ENCODE data around the gene ZNF496. TPM values are rescaled to one million over a fixed set of nuclear protein-coding genes. Genes with fewer than 3 reads are reported as not detected.
"Not testable (repeated sequence)": the region's sequence is repeated elsewhere in the genome, so short reads cannot be mapped to it uniquely, and the experiment has no call there.

Gene ZNF496
- total RNA-seq, 1 donor from 2014 or later = 17.2 TPM

GRCh38 chr1:247294282-247294681 is 37.4 kb downstream of the ZNF496 start:
- DNase-seq (ENCODE audit: low read depth in 2 of 2) = no peak

- no peak for DNase-seq (ENCODE audit: low read depth in 2 of 2)
Observed at GRCh38 chr1:247293047-247293446, 38.6 kb downstream of the ZNF496 start.

- no peak for DNase-seq (ENCODE audit: low read depth in 2 of 2)
Observed at GRCh38 chr1:247291833-247292561, 39.7 kb downstream of the ZNF496 start.

GRCh38 chr1:247291161-247291560 is 40.5 kb downstream of the ZNF496 start:
- DNase-seq (ENCODE audit: low read depth in 2 of 2) = no peak

GRCh38 chr1:247290576-247290975 is 41.1 kb downstream of the ZNF496 start:
- no peak for DNase-seq (ENCODE audit: low read depth in 2 of 2)

GRCh38 chr1:247289274-247289892 is 42.3 kb downstream of the ZNF496 start:
- DNase-seq (ENCODE audit: low read depth in 2 of 2) = not testable (repeated sequence)

GRCh38 chr1:247288341-247288740 is 43.3 kb downstream of the ZNF496 start:
- no peak for DNase-seq (ENCODE audit: low read depth in 2 of 2)

- DNase-seq (ENCODE audit: low read depth in 2 of 2) = no peak
Observed at GRCh38 chr1:247287460-247287859, 44.2 kb downstream of the ZNF496 start.

GRCh38 chr1:247286134-247286670 is 45.5 kb downstream of the ZNF496 start:
- no peak for DNase-seq (ENCODE audit: low read depth in 2 of 2)

- DNase-seq (ENCODE audit: low read depth in 2 of 2) = no peak
Observed at GRCh38 chr1:247281001-247281574, 50.6 kb downstream of the ZNF496 start.

GRCh38 chr1:247277191-247277590 is 54.5 kb downstream of the ZNF496 start:
- DNase-seq (ENCODE audit: low read depth in 2 of 2) = no peak

- DNase-seq (ENCODE audit: low read depth in 2 of 2) = no peak
Observed at GRCh38 chr1:247274605-247275256, 56.9 kb downstream of the ZNF496 start.

GRCh38 chr1:247273013-247273412 is 58.7 kb downstream of the ZNF496 start:
- DNase-seq (ENCODE audit: low read depth in 2 of 2) = no peak

- DNase-seq (ENCODE audit: low read depth in 2 of 2) = no peak
Observed at GRCh38 chr1:247270003-247270402, 61.7 kb downstream of the ZNF496 start.

GRCh38 chr1:247269133-247269532 is 62.5 kb downstream of the ZNF496 start:
- DNase-seq (ENCODE audit: low read depth in 2 of 2) = no peak

GRCh38 chr1:247268390-247269045 is 63.1 kb downstream of the ZNF496 start:
- no peak for DNase-seq (ENCODE audit: low read depth in 2 of 2)

- no peak for DNase-seq (ENCODE audit: low read depth in 2 of 2)
Observed at GRCh38 chr1:247266053-247266452, 65.6 kb downstream of the ZNF496 start.

GRCh38 chr1:247255772-247256171 is 75.9 kb downstream of the ZNF496 start, which contains the start of gene VN1R5:
Gene VN1R5, plus strand, starts transcription at chr1:247256072.
- DNase-seq (ENCODE audit: low read depth in 2 of 2) = not testable (repeated sequence)

- DNase-seq (ENCODE audit: low read depth in 2 of 2) = no peak
Observed at GRCh38 chr1:247247568-247247967, 84.1 kb downstream of the ZNF496 start.

All from dermis microvascular lymphatic vessel endothelial cell (primary cell).